ENCODE results near the gene USP37.

USP37 gene, protein sequence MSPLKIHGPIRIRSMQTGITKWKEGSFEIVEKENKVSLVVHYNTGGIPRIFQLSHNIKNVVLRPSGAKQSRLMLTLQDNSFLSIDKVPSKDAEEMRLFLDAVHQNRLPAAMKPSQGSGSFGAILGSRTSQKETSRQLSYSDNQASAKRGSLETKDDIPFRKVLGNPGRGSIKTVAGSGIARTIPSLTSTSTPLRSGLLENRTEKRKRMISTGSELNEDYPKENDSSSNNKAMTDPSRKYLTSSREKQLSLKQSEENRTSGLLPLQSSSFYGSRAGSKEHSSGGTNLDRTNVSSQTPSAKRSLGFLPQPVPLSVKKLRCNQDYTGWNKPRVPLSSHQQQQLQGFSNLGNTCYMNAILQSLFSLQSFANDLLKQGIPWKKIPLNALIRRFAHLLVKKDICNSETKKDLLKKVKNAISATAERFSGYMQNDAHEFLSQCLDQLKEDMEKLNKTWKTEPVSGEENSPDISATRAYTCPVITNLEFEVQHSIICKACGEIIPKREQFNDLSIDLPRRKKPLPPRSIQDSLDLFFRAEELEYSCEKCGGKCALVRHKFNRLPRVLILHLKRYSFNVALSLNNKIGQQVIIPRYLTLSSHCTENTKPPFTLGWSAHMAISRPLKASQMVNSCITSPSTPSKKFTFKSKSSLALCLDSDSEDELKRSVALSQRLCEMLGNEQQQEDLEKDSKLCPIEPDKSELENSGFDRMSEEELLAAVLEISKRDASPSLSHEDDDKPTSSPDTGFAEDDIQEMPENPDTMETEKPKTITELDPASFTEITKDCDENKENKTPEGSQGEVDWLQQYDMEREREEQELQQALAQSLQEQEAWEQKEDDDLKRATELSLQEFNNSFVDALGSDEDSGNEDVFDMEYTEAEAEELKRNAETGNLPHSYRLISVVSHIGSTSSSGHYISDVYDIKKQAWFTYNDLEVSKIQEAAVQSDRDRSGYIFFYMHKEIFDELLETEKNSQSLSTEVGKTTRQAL

DNA sequence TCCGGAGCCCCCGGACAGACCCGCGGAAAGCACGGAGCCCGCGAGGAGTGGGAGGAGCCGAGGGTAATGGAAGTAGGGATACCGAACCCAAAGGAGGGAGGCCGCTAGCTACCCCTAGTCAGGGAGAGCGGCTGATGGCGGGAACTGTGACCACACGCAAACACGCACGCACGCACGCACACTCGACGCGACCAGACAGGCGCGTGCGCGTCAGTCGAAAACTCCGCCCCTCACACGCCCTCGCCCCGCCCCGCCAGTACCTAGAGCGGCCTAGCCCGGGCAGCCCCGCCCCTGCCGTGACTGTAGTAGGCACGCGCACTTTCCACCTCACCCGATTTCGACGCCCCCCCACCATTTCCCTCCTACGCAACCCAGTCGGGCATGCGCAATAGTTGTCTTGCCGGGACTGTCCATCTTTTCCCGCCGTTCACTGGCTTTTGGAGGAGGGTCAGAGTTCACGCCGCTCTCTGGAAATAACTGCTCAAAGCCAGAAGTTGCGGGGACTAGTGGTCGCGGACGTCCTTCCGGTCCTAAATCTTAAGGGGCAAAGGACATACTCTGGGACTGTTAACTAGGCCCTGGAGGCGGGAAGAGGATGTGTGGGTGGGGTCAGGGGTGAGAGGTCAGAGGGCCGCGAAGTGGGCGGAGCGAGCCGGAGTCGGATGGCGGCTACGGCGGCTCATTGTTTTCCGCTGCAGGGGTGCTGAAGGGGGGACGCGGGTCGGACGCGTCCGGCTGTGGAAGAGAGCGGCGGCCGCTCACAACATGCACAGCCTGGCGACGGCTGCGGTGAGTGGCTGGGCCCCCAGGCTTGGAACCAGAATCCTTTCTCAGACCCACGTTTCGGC is at the start of gene USP37, which contains the start of gene CNOT9:
TSS of gene USP37 (minus strand) at position 162 of the 848 bp plus-strand sequence. CDS start 9,698 bp downstream, outside the sequence.
TSS of gene CNOT9 (plus strand) at position 650 of the 848 bp plus-strand sequence. CDS start at position 766, 116 bp downstream.
- TF ChIP-seq, protein P1, sequence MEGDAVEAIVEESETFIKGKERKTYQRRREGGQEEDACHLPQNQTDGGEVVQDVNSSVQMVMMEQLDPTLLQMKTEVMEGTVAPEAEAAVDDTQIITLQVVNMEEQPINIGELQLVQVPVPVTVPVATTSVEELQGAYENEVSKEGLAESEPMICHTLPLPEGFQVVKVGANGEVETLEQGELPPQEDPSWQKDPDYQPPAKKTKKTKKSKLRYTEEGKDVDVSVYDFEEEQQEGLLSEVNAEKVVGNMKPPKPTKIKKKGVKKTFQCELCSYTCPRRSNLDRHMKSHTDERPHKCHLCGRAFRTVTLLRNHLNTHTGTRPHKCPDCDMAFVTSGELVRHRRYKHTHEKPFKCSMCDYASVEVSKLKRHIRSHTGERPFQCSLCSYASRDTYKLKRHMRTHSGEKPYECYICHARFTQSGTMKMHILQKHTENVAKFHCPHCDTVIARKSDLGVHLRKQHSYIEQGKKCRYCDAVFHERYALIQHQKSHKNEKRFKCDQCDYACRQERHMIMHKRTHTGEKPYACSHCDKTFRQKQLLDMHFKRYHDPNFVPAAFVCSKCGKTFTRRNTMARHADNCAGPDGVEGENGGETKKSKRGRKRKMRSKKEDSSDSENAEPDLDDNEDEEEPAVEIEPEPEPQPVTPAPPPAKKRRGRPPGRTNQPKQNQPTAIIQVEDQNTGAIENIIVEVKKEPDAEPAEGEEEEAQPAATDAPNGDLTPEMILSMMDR (IDR thresholded peaks at IDR 0.05; ENCODE audit: insufficient read depth, missing control alignments), result no peak
- no peak for FAIRE-seq

DNA sequence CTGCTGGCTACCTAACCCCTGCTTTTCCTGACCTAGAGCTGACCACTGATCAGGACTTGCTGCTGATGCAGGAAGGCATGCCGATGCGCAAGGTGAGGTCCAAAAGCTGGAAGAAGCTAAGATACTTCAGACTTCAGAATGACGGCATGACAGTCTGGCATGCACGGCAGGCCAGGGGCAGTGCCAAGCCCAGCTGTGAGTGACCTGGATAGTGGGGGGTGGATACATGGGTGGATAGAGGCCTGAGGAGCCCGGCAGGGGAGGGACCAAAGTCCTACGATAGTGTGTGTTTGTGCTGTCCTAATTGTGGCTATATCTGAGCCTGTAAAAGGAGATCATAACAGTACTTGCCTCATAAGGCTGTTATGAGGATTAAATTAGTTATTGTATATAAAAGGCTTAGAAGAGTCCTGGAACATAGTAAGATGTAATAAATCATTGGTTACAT is 47.7 kb upstream of the USP37 start:
- TF ChIP-seq, protein P1 (IDR thresholded peaks at IDR 0.05; ENCODE audit: insufficient read depth, missing control alignments), result no peak
- DNase-seq (ENCODE audit: insufficient read length, low spot score) (no peak), FAIRE-seq (no peak)

More for the DNA sequence above, at the start of gene USP37, which contains the start of gene CNOT9:
- DNase-seq (ENCODE audit: insufficient read length, low spot score), result peak; percentile 78

DNA sequence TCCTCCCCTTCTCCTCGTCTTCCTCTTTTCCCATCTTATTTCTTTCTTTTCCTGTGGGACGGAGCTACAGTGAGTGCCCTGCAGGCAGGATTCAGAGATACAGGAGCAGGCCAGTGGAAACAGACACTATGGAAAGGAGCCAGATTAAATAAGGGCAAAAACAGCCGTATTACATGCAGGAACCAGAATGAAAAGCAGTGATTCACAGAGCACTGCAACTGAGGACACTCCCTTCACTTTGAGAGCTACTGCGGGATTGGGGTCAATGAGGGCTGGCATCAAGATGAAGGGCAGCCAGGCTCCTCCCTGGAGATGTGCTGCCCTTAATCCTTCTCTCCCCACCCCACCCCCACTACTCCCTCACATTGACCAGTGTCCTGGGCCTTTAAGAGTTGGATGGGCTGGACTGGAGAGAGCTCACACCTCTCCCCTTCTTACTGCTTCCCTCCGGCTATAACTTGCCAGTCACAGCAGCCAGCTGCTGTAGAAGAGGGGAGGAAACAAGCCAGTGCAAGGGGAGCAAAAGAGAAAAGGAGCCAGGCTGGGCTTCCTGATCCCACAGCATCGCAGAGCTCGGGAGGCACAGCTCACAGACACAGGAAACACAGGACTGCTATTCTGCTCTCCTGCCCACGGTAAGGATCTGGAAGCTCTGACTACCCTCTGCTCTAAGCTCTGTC is 39.4 kb upstream of the USP37 start, which contains the start of gene PLCD4:
TSS of gene PLCD4 (plus strand) at position 464 of the 680 bp plus-strand sequence. CDS start 7,841 bp downstream, outside the sequence.
- TF ChIP-seq, protein P1 (IDR thresholded peaks at IDR 0.05; ENCODE audit: insufficient read depth, missing control alignments), result no peak
- DNase-seq (ENCODE audit: insufficient read length, low spot score) (no peak), FAIRE-seq (no peak)

DNA sequence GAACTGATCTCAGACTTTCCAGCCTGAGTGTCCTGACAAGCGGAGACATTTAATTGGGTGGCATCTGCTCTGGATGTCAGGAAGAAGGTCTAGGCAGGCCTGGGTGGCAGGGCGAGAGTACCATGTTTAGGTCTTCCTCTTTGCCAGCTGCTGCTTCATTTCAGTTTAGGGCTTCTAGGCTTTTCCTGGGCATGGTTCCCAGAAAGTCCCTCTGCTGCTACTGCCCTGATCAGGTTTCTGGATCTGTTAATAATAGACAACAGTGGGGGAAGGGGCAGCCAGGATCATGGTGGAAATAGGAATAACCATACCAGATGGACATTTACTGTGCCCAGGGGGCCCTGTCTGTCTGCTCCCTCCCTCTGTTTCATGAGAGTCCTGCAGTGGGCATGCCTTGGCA is 37.3 kb upstream of the USP37 start:
- DNase-seq (ENCODE audit: insufficient read length, low spot score) (no peak), FAIRE-seq (no peak)
- TF ChIP-seq, protein P1 (IDR thresholded peaks at IDR 0.05; ENCODE audit: insufficient read depth, missing control alignments), result no peak

DNA sequence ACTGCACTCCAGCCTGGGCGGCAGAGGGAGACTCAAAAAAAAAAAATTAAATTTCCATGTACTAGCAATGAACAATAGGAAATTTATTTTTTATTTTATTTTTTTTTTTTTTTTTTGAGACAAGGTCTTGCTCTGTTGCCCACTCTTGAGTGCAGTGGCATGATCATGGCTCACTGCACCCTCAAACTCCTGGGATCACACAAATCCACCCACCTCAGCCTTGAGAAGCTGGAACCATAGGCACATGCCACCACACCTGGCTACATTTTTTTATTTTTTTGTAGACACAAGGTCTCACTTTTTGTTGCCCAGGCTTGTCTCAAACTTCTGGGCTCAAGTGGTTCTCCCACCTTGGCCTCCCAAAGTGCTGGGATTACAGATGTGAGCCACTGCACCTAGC is 17.4 kb upstream of the USP37 start:
- DNase-seq (ENCODE audit: insufficient read length, low spot score) (no peak), FAIRE-seq (no peak)
- TF ChIP-seq, protein P1 (IDR thresholded peaks at IDR 0.05; ENCODE audit: insufficient read depth, missing control alignments), result no peak

Measured in D721Med (cell line).